D721Med (cell line): ENCODE data around the gene SLC25A51.

Experiments
- DNase-seq: peaks from one replicate; pipeline ENCODE4 v3.0.0; 2011; ENCODE audit warnings: low spot score; ENCODE audit not compliant: insufficient read length
- FAIRE-seq: peaks from 2 replicates; lab custom pipeline; 2011; peaks lifted over from hg19 to GRCh38; lab: Jason Lieb, UNC
- TF ChIP-seq, protein P1 (sequence below): IDR thresholded peaks from 2 replicates; pipeline ENCODE4 v1.5.1; 2012; ENCODE audit warnings: mild to moderate bottlenecking, control low read depth; ENCODE audit not compliant: insufficient read depth; ENCODE audit errors: missing control alignments

Gene SLC25A51, protein sequence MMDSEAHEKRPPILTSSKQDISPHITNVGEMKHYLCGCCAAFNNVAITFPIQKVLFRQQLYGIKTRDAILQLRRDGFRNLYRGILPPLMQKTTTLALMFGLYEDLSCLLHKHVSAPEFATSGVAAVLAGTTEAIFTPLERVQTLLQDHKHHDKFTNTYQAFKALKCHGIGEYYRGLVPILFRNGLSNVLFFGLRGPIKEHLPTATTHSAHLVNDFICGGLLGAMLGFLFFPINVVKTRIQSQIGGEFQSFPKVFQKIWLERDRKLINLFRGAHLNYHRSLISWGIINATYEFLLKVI

DNA sequence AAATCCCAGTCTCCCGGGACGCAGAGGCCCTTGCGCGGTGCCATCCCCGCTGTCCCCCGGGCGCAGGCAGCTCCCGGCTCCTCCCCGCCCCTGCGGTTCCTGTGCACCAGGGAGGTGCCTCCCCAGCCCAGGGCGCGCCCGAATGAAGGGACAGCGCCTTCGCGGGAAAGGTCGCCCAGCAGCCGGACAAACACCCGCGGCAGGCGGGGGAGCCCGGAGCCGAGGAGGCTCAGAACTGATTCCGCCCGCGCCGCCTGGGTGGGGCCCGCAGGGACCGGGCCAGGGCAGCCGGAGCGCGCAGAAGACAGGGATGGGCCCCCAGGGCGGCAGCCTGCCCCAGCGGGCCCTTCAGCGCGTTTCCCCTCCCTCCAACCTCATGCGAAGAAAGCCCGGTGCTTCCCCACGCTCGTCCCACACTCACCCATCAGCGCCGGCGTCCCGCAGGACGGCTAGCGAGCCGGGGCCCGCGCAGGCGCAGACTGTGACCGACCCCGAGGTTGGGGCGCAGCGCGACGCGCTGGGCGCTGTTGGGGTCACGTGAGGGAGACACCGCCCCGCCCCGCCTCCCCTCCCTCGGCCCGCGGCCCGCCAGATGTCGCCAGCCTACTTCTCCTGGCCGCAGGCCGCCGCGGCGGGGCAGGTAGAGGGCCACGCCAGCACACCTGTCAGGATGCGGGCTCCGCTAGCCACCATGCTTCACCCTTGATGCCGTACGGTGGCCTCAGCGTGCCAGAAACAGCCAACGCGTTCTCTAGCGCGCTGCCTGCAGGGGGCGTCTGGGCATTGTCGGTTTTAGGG lies at the start of gene SLC25A51:
Gene SLC25A51 (minus strand): TSS at position 481 of the 798 bp plus-strand sequence. CDS start 15,577 bp downstream, outside the sequence.
- FAIRE-seq (no peak), DNase-seq (peak; percentile 95)
- TF ChIP-seq, protein P1, sequence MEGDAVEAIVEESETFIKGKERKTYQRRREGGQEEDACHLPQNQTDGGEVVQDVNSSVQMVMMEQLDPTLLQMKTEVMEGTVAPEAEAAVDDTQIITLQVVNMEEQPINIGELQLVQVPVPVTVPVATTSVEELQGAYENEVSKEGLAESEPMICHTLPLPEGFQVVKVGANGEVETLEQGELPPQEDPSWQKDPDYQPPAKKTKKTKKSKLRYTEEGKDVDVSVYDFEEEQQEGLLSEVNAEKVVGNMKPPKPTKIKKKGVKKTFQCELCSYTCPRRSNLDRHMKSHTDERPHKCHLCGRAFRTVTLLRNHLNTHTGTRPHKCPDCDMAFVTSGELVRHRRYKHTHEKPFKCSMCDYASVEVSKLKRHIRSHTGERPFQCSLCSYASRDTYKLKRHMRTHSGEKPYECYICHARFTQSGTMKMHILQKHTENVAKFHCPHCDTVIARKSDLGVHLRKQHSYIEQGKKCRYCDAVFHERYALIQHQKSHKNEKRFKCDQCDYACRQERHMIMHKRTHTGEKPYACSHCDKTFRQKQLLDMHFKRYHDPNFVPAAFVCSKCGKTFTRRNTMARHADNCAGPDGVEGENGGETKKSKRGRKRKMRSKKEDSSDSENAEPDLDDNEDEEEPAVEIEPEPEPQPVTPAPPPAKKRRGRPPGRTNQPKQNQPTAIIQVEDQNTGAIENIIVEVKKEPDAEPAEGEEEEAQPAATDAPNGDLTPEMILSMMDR = peak; percentile 96

DNA sequence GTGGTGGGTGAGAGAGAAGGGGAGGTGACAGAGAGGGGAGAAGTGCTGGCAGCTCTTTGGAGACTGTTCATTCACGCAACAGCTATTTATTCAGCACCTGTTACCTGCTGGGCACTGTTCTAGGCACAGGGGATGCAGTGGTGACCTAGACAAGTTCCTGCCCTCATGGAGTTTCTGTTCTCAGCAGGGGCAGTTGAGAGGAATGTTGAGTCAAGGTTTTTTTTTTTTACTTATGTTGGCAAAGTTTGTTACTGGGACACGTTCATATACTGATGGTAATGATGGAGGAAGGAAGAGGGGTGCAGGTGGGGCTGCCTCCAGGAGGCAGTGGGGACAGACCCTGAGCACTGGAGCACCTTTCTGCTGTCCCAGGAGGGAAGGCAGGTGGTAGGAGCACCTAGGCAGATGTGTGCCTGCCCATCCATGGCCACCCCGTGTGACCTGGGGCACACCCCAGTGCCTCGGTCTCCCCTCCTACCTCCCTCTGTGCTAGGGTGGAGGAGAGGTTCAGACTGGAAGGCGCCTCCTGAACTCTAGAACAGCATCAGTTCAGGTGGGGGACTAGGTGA lies 49.4 kb upstream of the SLC25A51 start:
- no peak for DNase-seq
- TF ChIP-seq, protein P1 = no peak
- no peak for FAIRE-seq

DNA sequence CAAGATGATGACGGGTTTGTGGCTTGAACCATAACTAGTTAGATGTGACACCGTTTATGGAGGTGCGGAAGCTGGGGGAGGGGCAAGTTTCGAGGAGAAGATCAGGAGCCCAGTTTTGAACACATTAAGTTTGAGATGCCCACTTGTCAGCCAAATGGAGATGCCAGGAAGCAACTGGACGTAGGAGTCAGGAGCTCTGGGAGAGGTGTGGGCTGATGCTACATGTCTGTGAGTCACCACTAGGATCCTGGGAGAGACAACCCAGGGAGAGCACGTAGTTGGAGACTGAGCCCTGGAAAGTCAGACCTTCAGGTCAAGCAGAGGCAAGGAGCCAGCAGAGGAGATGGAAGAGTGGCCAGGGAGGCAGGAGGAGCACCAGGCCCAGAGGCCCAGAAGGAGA lies 48.8 kb upstream of the SLC25A51 start:
- DNase-seq = no peak
- TF ChIP-seq, protein P1 = no peak
- no peak for FAIRE-seq

DNA sequence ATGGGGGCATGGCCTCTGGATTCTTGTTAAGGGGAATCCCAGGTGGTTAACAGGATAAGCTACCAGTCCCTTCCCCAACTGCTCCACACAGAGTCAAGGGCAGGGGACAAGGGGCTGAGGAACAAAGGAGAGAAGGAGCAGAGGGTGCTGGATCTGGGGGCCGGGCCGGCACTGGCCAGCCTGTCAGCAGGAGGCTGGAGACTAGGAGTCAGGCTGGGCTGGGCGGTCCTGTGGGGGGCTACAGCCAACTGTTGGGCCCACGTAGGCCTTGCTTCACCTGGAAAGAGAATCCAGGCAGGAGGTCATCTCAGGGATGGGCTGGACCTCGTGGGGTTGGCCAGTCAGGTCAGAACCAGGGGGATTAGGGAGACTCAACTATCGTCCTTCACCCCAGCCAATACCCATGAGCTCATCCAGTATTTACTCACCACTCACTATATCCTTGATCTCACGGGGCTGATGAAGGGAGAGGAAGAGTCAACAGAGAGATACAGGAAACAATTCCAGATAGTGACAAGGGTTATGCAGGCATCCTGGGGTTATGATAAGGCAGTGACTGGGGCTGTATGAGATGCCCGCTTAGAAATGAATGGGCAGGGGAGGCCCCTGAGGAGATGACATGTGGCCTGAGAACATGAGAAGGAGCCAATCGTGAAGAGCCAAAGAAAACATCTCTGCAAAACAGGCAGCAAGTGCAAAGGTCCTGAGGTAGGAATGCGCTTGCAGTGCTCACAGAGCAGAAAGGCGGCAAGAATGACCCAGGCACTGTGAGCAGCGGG lies 47.9 kb upstream of the SLC25A51 start:
- TF ChIP-seq, protein P1 = no peak
- FAIRE-seq (no peak), DNase-seq (no peak)

DNA sequence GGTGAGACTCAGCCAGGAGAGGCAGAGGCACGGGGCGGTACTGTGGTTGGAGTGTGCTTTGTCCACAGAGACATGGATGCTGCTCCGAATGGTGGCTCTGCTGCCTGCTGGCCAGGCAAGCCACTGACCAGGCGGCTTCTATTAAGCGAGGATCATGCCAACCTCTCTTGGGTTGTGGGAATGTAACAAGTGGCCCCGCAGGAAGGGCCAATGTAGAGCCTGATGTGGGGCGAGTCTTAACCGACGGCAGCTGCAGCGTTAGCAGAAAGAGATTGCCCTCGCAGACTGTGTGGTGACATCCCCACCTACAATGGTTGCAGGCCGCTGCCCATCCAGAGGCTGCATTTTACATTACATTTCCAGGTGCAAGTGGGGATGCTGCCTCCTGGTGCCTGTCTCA lies 46.6 kb upstream of the SLC25A51 start:
- FAIRE-seq (no peak), DNase-seq (no peak)
- TF ChIP-seq, protein P1 = no peak

DNA sequence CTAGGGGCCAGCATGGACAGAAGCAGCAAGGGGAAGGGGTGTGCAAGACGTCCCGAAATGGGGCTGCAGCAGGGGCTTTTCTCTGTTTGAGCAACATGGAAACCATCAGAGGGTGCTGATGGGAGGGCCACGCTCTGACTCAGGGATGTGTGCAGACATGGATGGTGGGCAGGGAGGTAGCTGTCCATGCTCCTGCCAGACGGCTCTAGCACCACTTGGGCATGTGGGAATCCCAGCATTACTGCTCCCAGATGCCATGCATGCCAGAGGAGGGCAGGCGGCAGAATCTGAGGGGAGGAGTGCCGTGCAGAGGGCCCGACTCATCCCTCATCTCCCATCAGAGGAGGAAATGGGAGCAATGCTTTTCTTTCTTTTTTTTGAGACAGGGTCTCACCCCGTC lies 45.6 kb upstream of the SLC25A51 start:
- FAIRE-seq (no peak), DNase-seq (no peak)
- TF ChIP-seq, protein P1 = no peak
